GF-D8 (cell line): ENCODE results near the gene ZFYVE28.
"Not testable (repeated sequence)": the region's sequence is repeated elsewhere in the genome, so short reads cannot be mapped to it uniquely, and the experiment has no call there.

Experiments used
- DNase-seq: peaks from one replicate; lab custom pipeline; 2025; lab: John Stamatoyannopoulos, UW

ZFYVE28 gene

DNA sequence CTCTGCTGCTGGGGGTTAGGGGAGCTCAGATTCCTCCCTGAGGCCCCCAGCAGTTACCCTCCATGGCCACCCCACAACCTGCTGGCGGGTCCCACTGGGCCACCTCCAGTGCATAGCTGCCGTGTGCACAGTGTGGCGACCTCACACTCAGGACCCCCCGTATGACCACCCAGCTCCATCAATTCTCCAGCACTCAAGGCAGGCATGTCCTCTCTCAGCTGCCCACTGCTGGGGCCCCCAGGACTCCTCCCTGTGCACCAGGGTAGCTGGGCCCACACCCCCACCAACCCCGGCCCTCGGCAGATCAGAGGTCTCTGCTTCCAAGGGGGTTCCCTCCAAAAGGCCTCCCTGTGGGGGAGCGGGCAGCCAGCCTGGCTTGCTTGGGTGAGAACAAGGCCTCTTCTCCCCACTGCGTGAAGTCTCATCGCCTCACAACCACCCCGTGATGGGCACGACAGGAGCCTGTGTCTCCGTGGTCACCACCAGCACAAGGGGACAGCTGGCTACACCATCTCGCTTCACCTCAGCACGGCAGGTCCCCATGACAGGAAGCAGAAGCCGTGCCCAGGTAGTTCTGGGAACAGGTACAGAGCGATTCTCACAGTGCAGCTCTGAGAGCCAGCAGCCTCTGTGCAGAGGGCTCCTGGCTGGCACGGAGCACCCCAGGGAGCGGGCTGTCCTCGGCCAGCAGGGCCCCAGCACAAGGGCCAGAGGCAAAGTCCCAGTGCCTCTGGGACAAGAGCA lies 171.9 kb downstream of the ZFYVE28 start:
- DNase-seq, result no peak

DNA sequence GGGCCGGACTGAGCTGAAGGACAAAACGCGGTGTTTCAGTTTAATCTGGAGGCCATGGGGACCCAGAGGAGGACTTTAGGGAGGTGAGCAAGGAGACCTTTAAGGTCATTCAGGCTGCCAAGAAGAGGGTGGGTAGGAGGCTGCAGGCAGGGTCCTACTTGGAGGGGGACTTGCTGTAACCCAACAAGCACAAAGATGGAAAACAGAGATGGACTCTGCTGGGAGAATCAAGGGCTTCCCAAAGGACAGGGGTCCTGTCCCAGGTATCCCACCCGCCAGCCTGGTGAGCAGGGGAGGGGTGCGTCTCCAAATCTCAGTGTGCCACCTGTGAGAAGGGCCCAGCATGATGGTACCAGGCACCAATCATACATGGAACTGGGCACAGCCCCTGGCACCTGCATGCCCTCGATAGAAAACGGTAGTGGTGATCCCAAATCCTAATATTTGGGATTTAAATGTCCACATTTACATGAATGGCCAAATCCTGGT lies 172.6 kb downstream of the ZFYVE28 start:
- no peak for DNase-seq

DNA sequence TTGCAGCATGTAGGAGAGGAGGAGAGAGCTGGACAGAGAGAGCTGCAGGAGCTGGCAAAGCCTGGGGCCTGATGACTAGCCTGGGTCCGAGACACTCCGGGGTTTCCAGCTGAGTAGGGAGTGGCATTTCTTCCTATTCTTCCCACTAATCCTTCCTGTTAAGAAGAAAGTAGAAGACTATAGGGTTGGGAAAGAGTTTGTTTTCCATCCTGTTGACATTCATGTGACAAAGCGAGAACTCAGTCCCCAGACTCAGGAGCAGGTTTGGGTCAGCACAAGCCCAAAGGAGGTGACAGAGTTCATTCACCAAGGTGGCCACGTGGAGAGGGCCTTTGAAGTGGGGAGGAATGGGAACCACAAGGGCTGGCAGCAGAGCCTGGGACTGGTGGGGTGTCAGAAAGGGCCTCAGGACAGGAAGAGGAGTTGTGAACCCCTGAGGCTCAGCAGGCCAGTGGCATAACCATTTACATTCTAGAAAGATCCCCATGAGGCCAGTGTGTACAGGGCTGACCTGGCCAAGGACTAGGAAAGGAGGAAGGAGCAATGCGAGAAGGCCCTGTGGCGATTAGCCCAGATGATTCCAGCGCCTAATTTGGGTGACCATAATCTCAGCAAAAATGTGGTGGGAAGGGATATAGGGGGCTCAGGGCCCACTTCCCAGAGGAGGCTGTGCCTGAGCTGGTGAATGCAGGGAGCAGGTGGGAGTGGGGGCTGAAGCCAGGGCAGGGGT lies 173.2 kb downstream of the ZFYVE28 start:
- DNase-seq, result no peak

DNA sequence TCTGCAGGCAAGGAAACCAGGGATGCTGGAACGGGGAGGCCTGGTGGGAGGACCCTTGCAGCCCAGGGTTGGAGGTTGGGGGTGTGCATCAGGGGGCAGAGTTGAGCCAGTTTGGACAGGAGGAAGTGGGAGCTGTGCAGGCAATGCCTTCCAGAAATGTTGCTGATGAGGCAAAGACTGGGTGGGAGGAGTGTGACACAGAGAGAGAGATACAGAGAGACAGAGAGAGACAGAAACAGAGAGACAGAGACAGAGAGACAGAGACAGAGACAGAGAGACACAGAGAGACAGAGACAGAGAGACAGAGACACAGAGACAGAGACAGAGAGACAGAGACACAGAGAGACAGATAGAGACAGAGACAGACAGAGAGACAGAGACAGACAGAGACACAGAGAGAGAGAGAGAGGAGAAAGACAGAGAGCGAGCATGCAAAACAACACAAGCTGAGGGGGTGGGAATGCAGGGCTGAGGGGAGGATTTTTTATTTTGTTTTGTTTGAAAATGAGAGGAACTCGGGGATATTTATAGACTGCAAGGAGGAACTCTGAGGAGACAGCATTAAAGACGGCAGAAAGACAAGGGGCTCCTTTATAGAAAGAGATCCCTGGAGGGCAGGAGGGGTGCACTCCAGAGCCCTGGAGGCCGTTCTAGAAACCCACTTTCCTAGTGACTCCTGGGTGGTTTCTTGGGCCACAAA lies 174.6 kb downstream of the ZFYVE28 start:
- peak; percentile 52 for DNase-seq

GRCh38 chr4:2241410-2242353 lies 176.8 kb downstream of the ZFYVE28 start, which contains the start of the genes HAUS3 and POLN:
Gene HAUS3, minus strand, starts transcription at chr4:2242121. Its CDS starts 1,175 bp downstream, at chr4:2240946.
Gene POLN, minus strand, starts transcription at chr4:2242121. Its CDS starts 12,890 bp downstream, at chr4:2229231.
- DNase-seq, result peak; percentile 87

DNA sequence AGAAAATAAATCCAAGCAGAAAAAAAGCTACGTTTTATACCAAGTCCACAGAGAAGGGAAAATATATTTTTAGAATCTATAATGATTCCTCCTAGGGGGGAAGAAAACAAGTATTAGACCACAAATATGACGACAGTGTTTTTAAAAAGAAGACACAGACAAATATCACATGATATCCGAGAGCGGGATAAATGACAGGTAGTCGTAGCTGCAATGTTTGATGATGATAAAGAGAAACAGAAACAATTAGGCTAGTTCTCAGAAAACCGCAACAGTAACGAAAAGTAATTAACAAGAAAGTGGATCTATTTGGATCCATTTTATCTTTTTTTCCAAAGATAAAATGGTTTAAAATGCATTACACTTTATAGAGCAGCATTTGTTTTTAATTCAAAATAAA lies 177.4 kb downstream of the ZFYVE28 start:
- no peak for DNase-seq

- DNase-seq, result no peak
Observed at GRCh38 chr4:2236944-2237666, 181.3 kb downstream of the ZFYVE28 start.

GRCh38 chr4:2231082-2231481 lies 187.4 kb downstream of the ZFYVE28 start:
- DNase-seq, result no peak

DNA sequence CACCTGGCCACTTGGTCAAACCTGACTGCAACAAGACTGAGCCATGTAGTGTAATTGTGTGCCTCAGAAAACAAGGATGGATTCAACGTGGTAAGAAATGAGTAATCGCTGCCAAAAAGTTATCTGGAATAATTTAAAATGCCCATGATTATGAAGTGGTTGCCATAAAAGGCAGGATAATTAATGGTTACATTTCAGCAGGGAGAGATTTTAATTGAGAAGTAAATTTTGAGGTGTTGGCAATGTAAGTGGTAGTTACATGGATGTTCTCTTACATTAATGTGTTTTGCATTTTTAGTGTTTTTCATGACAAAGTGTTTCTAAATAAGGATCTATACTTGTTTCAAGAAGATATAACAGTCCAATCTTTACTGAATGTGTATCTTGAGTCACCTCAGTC lies 192.2 kb downstream of the ZFYVE28 start:
- no peak for DNase-seq

DNA sequence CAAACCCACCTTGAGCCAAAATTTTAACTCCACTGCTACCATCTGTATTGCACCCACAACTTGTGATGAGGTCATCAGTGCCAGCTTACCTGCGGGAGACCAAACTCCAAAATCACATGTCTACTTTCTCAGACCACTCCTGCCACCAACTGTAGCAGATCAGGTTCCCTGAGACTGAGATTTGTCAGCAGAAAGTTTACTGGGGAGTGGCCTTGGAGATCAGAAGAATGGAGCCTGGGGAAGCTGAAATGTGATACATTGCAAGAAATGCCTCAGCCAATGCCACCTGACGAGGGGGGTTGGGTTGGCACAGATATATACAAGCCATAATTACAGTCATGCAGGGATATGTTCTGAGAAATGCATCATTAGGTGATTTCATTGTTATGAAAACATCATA lies 195.6 kb downstream of the ZFYVE28 start:
- DNase-seq, result no peak

DNA sequence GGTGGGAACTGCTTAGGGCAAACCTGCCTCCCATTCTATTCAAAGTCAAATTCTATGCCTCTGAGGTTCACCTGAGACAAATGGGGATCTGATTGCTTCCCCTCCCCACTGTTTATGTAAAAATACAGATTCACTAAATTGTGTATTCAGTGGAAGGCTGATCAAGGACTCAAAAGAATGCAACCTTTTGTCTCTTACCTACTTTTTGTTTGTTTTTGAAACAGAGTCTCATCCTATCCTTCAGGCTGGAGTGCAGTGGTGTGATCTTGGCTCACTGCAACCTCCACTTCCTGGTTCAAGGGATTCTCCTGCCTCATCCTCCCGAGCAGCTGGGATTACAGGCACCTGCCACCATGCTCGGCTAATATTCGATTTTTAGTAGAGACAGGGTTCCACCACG lies 197.1 kb downstream of the ZFYVE28 start:
- not testable (repeated sequence) for DNase-seq

- peak; percentile 15 for DNase-seq
Observed at GRCh38 chr4:2220016-2220630, 198.3 kb downstream of the ZFYVE28 start.
